ENCODE data around the gene NLK.

NLK gene

GRCh38 chr17:28038802-28039201, 3.7 kb upstream of the NLK start:
- no peak for TF ChIP-seq SP1 (IDR thresholded peaks at IDR 0.05)
- no peak for TF ChIP-seq ELF4 (IDR thresholded peaks at IDR 0.05)
- no peak for TF ChIP-seq HDGF (IDR thresholded peaks at IDR 0.05; ENCODE audit: borderline replicate concordance)
- no peak for TF ChIP-seq BHLHE40 (IDR thresholded peaks at IDR 0.05; ENCODE audit: borderline replicate concordance)
- no peak for TF ChIP-seq L3MBTL2 (conservative IDR thresholded peaks at IDR 0.05)
- no peak for TF ChIP-seq PKNOX1 (IDR thresholded peaks at IDR 0.05)
- TF ChIP-seq NFRKB (IDR thresholded peaks at IDR 0.05): no peak
- TF ChIP-seq ARNT (IDR thresholded peaks at IDR 0.05): no peak
- TF ChIP-seq LEF1 (IDR thresholded peaks at IDR 0.05; ENCODE audit: borderline replicate concordance): no peak
- TF ChIP-seq TARDBP (IDR thresholded peaks at IDR 0.05): no peak
- TF ChIP-seq FOXM1 (IDR thresholded peaks at IDR 0.05; ENCODE audit: borderline replicate concordance): no peak
- TF ChIP-seq FOXK2 (IDR thresholded peaks at IDR 0.05): no peak
- TF ChIP-seq SUZ12 (IDR thresholded peaks at IDR 0.05): no peak
- TF ChIP-seq CTBP1 (IDR thresholded peaks at IDR 0.05; ENCODE audit: borderline replicate concordance): no peak
- no peak for TF ChIP-seq ZNF384 (IDR thresholded peaks at IDR 0.05)
- ChIA-PET CTCF (no interaction called here), POLR2A (interaction anchor here (0.7 kb wide), 1 partner anchor 10 kb away, joined by 3 read pairs; no protein-coding TSS in a partner anchor)
- DNase-seq (ENCODE audit: extremely low spot score): no peak

GRCh38 chr17:28039251-28039650, 3.2 kb upstream of the NLK start:
- TF ChIP-seq LEF1 (IDR thresholded peaks at IDR 0.05; ENCODE audit: borderline replicate concordance): no peak
- TF ChIP-seq PKNOX1 (IDR thresholded peaks at IDR 0.05): no peak
- no peak for TF ChIP-seq SP1 (IDR thresholded peaks at IDR 0.05)
- TF ChIP-seq ELF4 (IDR thresholded peaks at IDR 0.05): no peak
- no peak for TF ChIP-seq NFRKB (IDR thresholded peaks at IDR 0.05)
- ChIA-PET POLR2A (interaction anchor here (0.7 kb wide), 1 partner anchor 11 kb away, joined by 3 read pairs; no protein-coding TSS in a partner anchor), CTCF (no interaction called here)
- DNase-seq (ENCODE audit: extremely low spot score): no peak

GRCh38 chr17:28040406-28040805, 2.1 kb upstream of the NLK start:
- DNase-seq (ENCODE audit: extremely low spot score): no peak
- CTCF ChIA-PET: interaction anchor here (0.8 kb wide), 1 partner anchor 146 kb away, joined by 5 read pairs; no protein-coding TSS in a partner anchor
- POLR2A ChIA-PET: no interaction called here
- no peak for TF ChIP-seq FOXA1 (IDR thresholded peaks at IDR 0.05)
- no peak for TF ChIP-seq BHLHE40 (IDR thresholded peaks at IDR 0.05; ENCODE audit: borderline replicate concordance)
- no peak for TF ChIP-seq LEF1 (IDR thresholded peaks at IDR 0.05; ENCODE audit: borderline replicate concordance)
- TF ChIP-seq ZNF384 (IDR thresholded peaks at IDR 0.05): no peak
- TF ChIP-seq L3MBTL2 (conservative IDR thresholded peaks at IDR 0.05): no peak
- no peak for TF ChIP-seq ARNT (IDR thresholded peaks at IDR 0.05)
- no peak for TF ChIP-seq TARDBP (IDR thresholded peaks at IDR 0.05)
- no peak for TF ChIP-seq PKNOX1 (IDR thresholded peaks at IDR 0.05)
- no peak for TF ChIP-seq NFRKB (IDR thresholded peaks at IDR 0.05)
- no peak for TF ChIP-seq ELF4 (IDR thresholded peaks at IDR 0.05)
- no peak for TF ChIP-seq CTBP1 (IDR thresholded peaks at IDR 0.05; ENCODE audit: borderline replicate concordance)
- TF ChIP-seq FOXK2 (IDR thresholded peaks at IDR 0.05): no peak
- TF ChIP-seq SUZ12 (IDR thresholded peaks at IDR 0.05): no peak
- TF ChIP-seq SP1 (IDR thresholded peaks at IDR 0.05): no peak
- no peak for TF ChIP-seq HDGF (IDR thresholded peaks at IDR 0.05; ENCODE audit: borderline replicate concordance)
- TF ChIP-seq FOXM1 (IDR thresholded peaks at IDR 0.05; ENCODE audit: borderline replicate concordance): no peak

GRCh38 chr17:28041068-28041843, 1.2 kb upstream of the NLK start:
- POLR2A ChIA-PET: interaction anchor here (0.5 to 1.5 kb wide), 12 partner anchors 9 to 316 kb away, joined by 3 to 8 read pairs (median 4); partner anchors contain the start of genes LYRM9 and POLDIP2

More at GRCh38 chr17:28041068-28041843, 1.2 kb upstream of the NLK start:
- TF ChIP-seq SP1 (IDR thresholded peaks at IDR 0.05) (peak; percentile 88), PKNOX1 (IDR thresholded peaks at IDR 0.05) (peak; percentile 100), ZNF384 (IDR thresholded peaks at IDR 0.05) (peak; percentile 98), SUZ12 (IDR thresholded peaks at IDR 0.05) (no peak), FOXA1 (IDR thresholded peaks at IDR 0.05) (peak; percentile 40; the same call in 1 of the 2 replicates), CTBP1 (IDR thresholded peaks at IDR 0.05; ENCODE audit: borderline replicate concordance) (no peak), FOXK2 (IDR thresholded peaks at IDR 0.05) (no peak), ELF4 (IDR thresholded peaks at IDR 0.05) (peak; percentile 87)
- CTCF ChIA-PET: no interaction called here
- peak; percentile 92 for DNase-seq (ENCODE audit: extremely low spot score)

Measured in HEK293T (cell line).